COR-L47 (cell line): ENCODE data around the gene KIN.
A peak's percentile ranks its signal among the peaks of the same experiment; 100 is the strongest.
"Not testable (repeated sequence)": the region's sequence is repeated elsewhere in the genome, so short reads cannot be mapped to it uniquely, and the experiment has no call there.

Experiments used
- DNase-seq: peaks from one replicate; lab custom pipeline; 2025; lab: John Stamatoyannopoulos, UW

KIN gene, protein sequence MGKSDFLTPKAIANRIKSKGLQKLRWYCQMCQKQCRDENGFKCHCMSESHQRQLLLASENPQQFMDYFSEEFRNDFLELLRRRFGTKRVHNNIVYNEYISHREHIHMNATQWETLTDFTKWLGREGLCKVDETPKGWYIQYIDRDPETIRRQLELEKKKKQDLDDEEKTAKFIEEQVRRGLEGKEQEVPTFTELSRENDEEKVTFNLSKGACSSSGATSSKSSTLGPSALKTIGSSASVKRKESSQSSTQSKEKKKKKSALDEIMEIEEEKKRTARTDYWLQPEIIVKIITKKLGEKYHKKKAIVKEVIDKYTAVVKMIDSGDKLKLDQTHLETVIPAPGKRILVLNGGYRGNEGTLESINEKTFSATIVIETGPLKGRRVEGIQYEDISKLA

DNA sequence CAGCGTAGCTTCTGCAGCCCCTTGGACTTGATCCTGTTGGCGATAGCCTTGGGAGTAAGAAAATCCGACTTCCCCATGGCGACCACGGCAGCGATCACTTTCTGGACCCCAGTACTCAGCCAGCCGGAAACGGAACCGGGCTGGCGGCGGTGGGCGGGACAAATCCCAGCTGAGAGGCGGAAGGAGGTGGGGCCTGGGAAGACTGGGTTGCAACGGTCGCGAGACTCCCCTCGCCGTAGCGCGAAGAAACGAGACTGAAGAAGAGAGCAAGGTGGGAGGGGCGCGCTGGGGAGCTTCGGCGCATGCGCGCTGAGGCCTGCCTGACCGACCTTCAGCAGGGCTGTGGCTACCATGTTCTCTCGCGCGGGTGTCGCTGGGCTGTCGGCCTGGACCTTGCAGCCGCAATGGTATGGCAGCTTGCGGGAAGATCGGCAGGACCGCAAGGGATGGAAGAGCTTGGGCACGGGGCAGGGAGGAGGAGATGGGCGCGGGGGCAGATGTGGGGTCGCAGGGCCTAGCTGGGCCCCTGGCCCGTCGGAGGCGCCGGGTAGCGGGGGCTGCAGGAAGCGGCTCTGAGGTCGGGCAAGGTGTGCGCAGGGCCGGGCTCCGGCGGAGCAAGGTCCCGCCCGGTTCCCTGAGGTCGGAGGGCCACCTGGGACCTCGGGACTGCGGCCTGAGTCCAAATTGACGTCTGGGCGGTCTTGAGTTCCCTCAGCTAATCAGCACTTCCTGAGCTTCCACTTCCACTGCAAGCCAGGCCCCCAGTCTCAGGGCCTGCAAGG, at the start of gene KIN, which contains the start of gene ATP5F1C:
Gene KIN (minus strand): TSS at position 137 of the 782 bp plus-strand sequence. CDS start 60 bp downstream, at position 77.
Gene ATP5F1C (plus strand): TSS at position 321 of the 782 bp plus-strand sequence. CDS start 31 bp downstream, at position 352.
- peak; percentile 79 for DNase-seq

DNA sequence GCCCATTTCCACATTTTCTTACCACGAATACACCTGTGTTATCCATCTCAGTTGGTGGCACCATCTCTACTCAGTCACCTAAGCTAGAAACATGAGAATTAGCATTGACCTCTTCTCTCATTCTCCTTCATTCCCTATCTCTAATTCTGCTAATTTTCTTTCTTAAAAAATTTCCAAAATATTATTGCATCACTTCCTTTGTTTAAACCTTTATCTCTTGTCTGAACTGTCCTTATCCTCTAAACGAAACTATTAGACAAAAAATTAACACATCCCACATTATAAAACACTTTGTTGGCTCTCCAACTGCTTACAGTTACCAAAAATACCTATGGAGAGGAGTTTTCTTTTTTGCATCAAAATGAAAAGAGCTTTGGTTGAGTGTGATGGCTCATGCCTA, 48.8 kb upstream of the KIN start:
- no peak for DNase-seq

GRCh38 chr10:7834262-7834661, 46.5 kb upstream of the KIN start:
- DNase-seq, result no peak

GRCh38 chr10:7833210-7833609, 45.4 kb upstream of the KIN start:
- no peak for DNase-seq

DNA sequence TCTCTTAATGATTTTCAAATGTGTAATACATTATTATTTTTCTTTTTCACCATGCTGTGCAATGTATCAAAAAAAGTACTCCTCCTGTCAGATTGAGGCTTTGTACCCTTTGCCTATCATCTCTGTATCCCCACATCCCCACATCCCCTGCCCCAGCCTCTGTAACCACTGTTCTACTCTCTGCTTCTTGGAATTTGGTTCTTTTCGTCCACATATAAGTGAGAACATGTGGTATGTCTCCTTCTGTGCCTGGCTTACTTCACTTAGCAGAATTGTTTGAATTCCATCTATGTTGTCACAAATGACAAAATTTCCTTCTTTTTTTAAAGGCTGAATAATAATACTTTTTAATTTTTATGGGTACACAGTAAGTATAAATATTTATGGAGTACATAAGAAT, 44.3 kb upstream of the KIN start:
- DNase-seq, result no peak

DNA sequence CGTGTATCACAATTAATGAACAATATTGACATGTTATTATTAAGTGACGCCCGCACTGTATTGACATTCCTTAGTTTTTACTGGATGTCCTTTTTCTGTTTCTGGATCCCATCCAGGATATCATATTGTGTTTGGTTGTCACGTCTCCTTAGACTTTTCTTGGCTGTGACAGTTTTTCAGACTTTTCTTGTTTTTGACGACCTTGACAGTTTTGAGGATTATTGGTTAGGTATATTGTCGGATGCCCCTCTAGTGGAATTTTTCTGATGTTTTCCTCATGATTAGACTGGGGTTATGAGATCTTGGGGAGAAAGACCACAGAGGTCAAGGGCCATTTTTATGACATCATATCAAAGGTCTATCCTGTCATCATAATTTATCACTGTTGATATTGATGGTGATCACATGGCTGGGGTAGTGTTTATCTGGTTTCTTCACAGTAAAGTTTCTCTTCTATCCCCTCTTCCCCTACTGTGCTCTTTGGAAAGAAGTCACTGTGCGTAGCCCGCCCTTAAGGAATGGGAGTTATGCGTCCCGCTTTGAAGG, 41.6 kb upstream of the KIN start:
- no peak for DNase-seq

DNA sequence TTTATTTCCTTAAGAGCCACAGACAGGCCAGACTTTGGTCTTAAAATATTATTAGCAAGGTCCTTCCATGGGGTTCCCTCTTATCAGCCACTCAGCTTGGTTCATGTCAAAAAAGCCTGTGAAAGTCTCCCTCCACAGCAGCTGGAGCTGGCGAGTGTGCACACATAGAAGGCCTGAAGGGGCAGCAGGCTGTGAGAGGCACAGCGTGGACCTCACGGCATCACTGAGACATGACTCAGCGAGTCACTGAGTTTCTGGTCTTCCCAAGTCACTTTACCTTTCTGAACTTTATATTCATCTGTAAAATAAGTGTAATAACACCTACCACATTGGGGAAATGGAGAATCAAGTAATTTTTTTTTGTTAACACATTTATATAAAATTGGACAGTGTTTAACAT, 39.2 kb upstream of the KIN start:
- no peak for DNase-seq

GRCh38 chr10:7824251-7824650, 36.5 kb upstream of the KIN start:
- DNase-seq, result no peak

DNA sequence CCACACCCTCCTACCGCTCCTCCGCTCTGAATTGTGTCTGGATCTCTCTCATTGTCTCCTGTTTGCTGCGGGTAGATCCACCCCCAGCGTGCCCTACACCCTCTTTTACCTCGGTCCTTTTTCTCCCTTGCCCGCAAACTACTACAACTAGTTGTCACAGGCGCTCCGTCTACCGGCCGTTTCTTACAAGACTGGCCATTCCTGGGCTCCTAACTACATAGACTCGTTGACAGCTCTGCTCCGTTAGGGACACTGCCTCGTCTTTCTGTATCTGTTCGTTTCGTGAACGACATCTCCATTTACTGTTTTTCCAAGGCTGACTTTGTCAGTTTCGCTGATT, 31.3 kb upstream of the KIN start:
- DNase-seq, result no peak

DNA sequence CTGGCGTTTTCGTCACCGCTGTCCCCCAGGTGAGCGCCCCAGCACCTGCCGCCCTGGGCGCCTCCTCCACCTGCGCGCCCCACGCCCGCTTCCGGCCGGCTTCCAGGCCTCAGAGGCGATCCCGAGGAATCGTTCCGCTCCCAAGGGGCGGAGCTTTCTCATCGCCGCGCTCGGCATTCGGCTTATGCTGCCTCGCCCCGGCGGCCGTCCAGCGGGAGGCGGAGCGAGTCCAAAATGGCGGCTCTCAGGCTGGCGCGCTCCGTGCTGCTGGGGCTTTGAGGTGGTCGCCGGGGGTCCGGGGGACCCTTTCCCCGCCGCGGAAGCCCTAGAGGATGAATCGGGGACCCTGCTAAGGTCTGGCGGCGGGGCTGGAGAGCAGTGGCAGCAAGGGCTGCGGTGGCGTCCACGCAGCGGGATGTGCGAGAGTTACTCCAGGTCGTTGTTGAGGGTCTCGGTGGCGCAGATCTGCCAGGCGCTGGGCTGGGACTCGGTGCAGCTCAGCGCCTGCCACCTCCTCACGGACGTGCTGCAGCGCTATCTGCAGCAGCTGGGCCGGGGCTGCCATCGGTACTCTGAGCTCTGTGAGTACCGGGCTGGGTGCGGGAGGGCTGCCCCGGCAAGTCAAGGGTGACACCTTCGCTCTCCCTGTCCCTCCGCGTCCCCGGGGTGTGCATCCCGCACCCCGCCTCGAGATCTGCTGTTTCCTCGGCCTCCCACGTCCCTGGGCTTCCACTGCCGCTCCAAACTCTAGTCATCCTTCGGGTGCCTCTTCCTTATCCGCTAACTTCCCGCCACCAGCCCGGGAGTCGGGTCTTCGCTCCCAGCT, 30.7 kb upstream of the KIN start, which contains the start of gene TAF3:
Gene TAF3 (plus strand): TSS at position 211 of the 826 bp plus-strand sequence. CDS start 205 bp downstream, at position 416.
- peak; percentile 81 for DNase-seq

DNA sequence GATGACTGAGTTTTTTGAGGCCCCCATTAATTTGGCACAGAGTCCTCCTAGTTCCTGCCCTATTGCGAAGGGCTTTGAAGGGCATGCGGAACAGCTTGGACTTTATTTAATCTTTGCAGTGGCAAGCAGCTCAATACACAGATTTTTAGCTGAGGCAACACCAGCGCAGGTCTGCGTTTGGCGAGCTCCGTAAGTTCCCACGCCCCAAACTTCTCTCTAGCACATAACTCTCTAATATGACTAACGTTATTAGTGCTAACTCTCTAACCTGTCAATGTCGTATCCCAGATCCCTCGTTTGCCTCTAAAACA, 30.1 kb upstream of the KIN start:
- no peak for DNase-seq

DNA sequence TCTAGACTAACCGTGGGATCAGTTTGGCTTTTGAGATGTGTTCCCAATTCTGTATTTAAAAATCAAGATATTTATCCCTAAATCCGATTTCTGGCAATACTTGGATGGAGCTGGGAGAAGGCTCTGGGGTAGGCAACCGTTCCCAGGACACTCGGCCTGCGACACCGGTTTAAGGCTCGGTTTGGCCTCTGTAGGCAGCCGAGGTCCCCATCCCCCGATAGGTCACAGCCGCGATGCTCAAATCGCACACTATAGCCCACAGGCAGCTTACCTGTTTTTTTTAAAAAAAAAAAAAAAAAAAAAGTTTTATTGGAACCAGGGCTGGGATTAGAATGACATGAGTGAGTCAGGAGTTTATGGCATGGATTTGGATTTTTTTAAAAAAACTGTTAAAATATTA, 29.8 kb upstream of the KIN start:
- no peak for DNase-seq

GRCh38 chr10:7813481-7813880, 25.7 kb upstream of the KIN start:
- no peak for DNase-seq

GRCh38 chr10:7811743-7812142, 23.9 kb upstream of the KIN start:
- not testable (repeated sequence) for DNase-seq

GRCh38 chr10:7811000-7811399, 23.2 kb upstream of the KIN start:
- DNase-seq, result no peak

DNA sequence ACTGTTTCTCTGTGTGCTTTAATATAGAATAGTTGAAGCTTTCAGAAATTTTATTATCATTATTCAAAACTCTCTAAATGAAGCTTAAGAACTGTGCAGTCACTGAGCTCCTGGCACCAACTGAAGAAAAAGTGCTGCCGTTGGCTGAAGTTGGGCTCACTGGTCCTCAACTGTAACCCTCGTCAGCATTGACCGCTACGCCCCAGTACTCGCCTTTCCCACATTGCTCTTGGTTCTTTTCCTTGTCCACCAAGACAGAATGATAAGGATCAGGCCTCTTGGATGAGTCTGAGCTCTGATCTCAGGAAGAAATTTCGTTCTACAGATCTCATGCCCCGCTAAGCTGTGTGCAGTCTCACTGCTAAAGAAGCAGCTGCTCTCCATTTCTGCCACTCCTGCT, 22.6 kb upstream of the KIN start:
- DNase-seq, result no peak

DNA sequence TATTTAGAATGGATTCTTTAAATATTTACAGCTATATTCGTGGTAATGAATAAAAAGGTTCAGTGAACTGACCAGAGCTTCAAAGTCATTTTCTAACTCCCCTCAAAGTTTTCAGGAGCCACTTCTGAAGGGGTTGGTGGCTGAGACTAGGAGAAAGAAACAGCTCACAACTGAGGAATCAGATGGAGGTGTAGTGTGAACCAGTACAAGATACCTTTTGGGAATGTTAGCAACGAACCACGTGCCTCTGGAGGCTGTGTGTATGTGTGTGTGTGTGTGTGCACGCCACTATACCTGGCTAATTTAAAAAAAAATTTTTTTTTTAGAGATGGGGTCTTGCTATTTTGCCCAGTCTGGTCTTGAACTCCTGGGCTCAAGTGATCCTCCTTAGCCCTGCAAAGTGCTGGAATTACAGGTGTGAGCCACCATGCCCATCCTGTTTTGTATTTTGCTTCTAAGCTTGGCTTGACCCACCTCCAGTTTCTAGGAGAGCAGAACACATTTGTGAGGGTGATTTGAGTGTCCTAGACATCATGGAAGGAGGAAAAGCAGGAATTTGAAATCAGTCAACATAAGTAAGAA, 21.0 kb upstream of the KIN start:
- no peak for DNase-seq

DNA sequence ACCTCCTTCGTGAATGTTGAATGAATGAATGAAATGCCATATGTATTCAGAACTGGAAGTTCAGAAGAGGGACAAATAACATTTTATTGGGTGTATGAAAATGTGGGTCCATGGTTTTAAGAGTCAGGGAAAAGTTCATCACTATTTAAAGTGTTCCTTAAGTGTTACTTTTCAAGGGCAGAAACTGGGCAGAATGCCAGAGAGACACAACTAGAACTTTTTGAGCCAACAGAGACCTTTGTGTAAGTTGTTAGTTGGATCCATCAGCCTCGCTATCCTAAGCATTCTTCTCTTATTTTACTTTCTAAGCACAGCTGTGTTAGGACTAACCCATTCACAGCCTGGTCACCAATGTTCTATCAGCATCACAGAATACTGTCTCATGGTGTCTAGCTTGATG, 16.9 kb upstream of the KIN start:
- no peak for DNase-seq

DNA sequence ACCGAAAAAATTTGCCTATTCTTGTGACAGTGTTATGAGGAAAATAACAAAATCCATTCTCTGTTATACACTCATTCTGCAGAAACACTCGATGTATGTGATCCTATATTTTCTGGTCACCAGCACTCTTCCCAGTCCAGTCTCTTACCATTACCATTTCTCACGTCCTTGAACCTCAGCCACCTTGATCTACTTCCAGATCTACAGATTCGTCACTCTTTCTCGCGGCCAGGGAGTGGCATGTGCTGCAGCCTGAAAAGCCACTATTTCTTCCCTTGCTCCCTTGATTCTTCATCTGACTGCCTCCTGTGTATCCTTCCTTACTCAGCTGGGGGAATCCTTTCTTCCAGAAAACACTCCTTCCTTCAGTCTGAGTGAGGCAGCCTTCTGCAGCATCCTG, 16.4 kb upstream of the KIN start:
- DNase-seq, result no peak

DNA sequence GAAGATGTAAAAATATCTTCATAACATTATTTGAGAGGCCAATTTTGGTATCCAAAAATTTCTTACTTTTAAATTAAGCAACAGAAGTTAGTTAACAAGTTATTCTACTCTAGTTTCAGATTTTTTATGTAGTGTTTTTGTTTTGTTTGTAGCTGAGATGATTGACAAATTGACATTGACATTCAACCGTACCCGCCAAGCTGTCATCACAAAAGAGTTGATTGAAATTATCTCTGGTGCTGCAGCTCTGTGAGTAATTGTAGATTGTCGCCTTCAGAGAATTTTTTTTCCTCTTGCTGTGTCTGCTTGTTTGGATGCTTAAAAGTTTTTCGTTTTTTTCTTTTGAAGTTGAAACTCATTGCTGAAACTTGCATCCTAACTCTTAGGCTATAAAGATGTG, 14.8 kb upstream of the KIN start:
- DNase-seq, result no peak

GRCh38 chr10:7797582-7797981, 9.8 kb upstream of the KIN start:
- DNase-seq, result no peak

DNA sequence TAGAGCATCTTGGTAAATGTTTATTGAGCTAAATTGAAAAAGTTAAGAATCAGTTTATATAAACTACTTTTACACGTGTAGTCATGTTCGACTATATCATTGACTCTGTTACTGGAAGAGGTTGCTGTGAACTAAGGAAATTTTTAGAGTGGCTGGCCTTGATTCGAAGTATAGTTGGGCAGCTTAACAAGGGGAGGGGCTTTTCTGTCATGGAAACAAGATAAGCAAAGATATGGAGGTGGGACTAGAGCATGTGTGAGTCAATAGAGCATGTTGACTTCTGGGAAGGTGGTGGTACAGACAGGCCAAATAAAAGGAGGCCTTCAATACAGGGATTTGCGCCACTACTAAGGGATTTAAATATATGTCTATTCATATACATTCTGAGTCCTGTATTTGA, 7.8 kb upstream of the KIN start:
- no peak for DNase-seq
